Caco-2 (cell line): ENCODE results near the gene FGFR3. TPM values are rescaled to one million over a fixed set of nuclear protein-coding genes. Genes with fewer than 3 reads are reported as not detected.

Experiments
- BruUV-seq: library from RNA; stranded (reverse); fragments of 400-500 nt; replicated peaks from 2 replicates; lab custom pipeline; 2021; lab: Mats Ljungman, UMichigan
- CTCF ChIA-PET: fragments of 300-600 bp; sonication (Branson Sonifier 250); formaldehyde crosslinking; loops from one replicate; lab custom pipeline; 2022; ENCODE audit warnings: antibody characterized with exemption; lab: Charles Lee
- POLR2A ChIA-PET: fragments of 300-600 bp; sonication (Branson Sonifier 250); formaldehyde crosslinking; loops from one replicate; lab custom pipeline; 2022; ENCODE audit warnings: antibody characterized with exemption; lab: Charles Lee
- DNase-seq, 2 experiments: peaks; one replicate each; pipeline versions ENCODE4 v3.0.0 to v3.0.0-alpha.2; 2020 to 2022
- H3K27me3 ChIP-seq: replicated peaks from 2 replicates; pipeline ENCODE4 v1.6.0; 2011; ENCODE audit warnings: low read length; ENCODE audit not compliant: control insufficient read depth, insufficient read depth
- H3K36me3 ChIP-seq: 2 replicates; pipeline ENCODE4 v1.5.1; 2011; ENCODE audit warnings: low read length; ENCODE audit not compliant: control insufficient read depth, insufficient read depth
- H3K4me1 ChIP-seq: fragments of 250-450 bp; sonication (Bioruptor Pico); 2 replicates; pipeline ENCODE4 v1.5.1; 2020; ENCODE audit warnings: mild to moderate bottlenecking
- H3K4me3 ChIP-seq: 2 replicates; pipeline ENCODE4 v1.5.1; 2011; ENCODE audit warnings: low read depth, mild to moderate bottlenecking, control low read depth, low read length
- H3K9me3 ChIP-seq: fragments of 250-450 bp; sonication (Bioruptor Pico); 2 replicates; pipeline ENCODE4 v1.5.1; 2020; ENCODE audit warnings: mild to moderate bottlenecking, moderate library complexity
- H3K27ac Mint-ChIP-seq: one replicate; pipeline ENCODE4 v1.8.0; 2022; ENCODE audit warnings: mixed read lengths; ENCODE audit not compliant: unreplicated experiment
- H3K27me3 Mint-ChIP-seq: one replicate; pipeline ENCODE4 v1.8.0; 2022; ENCODE audit warnings: mixed read lengths; ENCODE audit not compliant: insufficient read depth, unreplicated experiment
- H3K36me3 Mint-ChIP-seq: one replicate; pipeline ENCODE4 v1.8.0; 2022; ENCODE audit warnings: mild to moderate bottlenecking, mixed read lengths; ENCODE audit not compliant: insufficient read depth, unreplicated experiment
- H3K4me1 Mint-ChIP-seq: one replicate; pipeline ENCODE4 v1.8.0; 2022; ENCODE audit warnings: low read depth, mixed read lengths; ENCODE audit not compliant: unreplicated experiment
- H3K4me3 Mint-ChIP-seq: one replicate; pipeline ENCODE4 v1.8.0; 2022; ENCODE audit warnings: mild to moderate bottlenecking, moderate library complexity, mixed read lengths; ENCODE audit not compliant: unreplicated experiment
- H3K9me3 Mint-ChIP-seq: one replicate; pipeline ENCODE4 v1.8.0; 2022; ENCODE audit warnings: mixed read lengths; ENCODE audit not compliant: unreplicated experiment
- CTCF ChIP-seq, 2 experiments: fragments of 200-600 bp in 1 of 2; IDR thresholded peaks; 1 replicate in 1 of 2; 2 replicates in 1 of 2; pipeline versions ENCODE4 v1.5.1 to v1.8.0; 2011 to 2022; ENCODE audit warnings: antibody characterized with exemption in 1 of 2, control low read depth in 1 of 2, inconsistent platforms in 1 of 2, low read depth in 1 of 2, low read length in 1 of 2, mild to moderate bottlenecking in 1 of 2, moderate library complexity in 1 of 2; ENCODE audit not compliant: insufficient read depth in 1 of 2, severe bottlenecking in 1 of 2, unreplicated experiment in 1 of 2
- intact Hi-C: fragments of 100-400 bp; cut with micrococcal nuclease; formaldehyde crosslinking; loops from one replicate; pipeline ENCODE4 v1.10.0; 2022; ENCODE audit not compliant: unreplicated experiment
- total RNA-seq: library from RNA; stranded (reverse); gene quantifications from 2 replicates; pipeline ENCODE4 v1.2.3, GENCODE V29; 2022

FGFR3 gene
- total RNA-seq, 1 experiment from 2014 or later = 132 TPM

GRCh38 chr4:1815997-1816860, 23.1 kb downstream of the FGFR3 start:
- no peak for DNase-seq
- POLR2A ChIA-PET = no interaction called here
- Mint-ChIP-seq H3K27ac (no peak overlapping the region), H3K4me3 (no peak overlapping the region), H3K36me3 (peaks cover 55% of the 10 kb centered on the region), H3K4me1 (no peaks in the 10 kb centered on the region), H3K9me3 (no peaks in the 10 kb centered on the region), H3K27me3 (no peaks in the 10 kb centered on the region)
- Histone ChIP-seq H3K9me3 (no peaks in the 10 kb centered on the region), H3K4me1 (no peaks in the 10 kb centered on the region), H3K4me3 (no peak overlapping the region), H3K27me3 (no peaks in the 10 kb centered on the region), H3K36me3 (peaks cover 1% of the 10 kb centered on the region)
- BruUV-seq = no TSS peak
- TF ChIP-seq CTCF (IDR thresholded peaks at IDR 0.05; ENCODE audit: insufficient read depth in 1 of 2, low read depth in 1 of 2, low read length in 1 of 2, severe bottlenecking in 1 of 2, unreplicated experiment in 1 of 2) = no peak
- CTCF ChIA-PET = interaction anchor here (0.6 kb wide), 1 partner anchor 91 kb away, joined by 3 read pairs; no protein-coding TSS in a partner anchor
- intact Hi-C loops = no loop called here

- H3K9me3 ChIP-seq = no peaks in the 10 kb centered on the region
- Mint-ChIP-seq H3K36me3 (peaks cover 64% of the 10 kb centered on the region), H3K27ac (no peak overlapping the region), H3K9me3 (no peaks in the 10 kb centered on the region), H3K4me3 (no peak overlapping the region), H3K4me1 (no peaks in the 10 kb centered on the region), H3K27me3 (no peaks in the 10 kb centered on the region)
- no peak overlapping the region for H3K4me3 ChIP-seq
- no peak for DNase-seq
- POLR2A ChIA-PET = no interaction called here
- no TSS peak for BruUV-seq
- peaks cover 3% of the 10 kb centered on the region for H3K36me3 ChIP-seq
- no peak for TF ChIP-seq CTCF (IDR thresholded peaks at IDR 0.05; ENCODE audit: insufficient read depth in 1 of 2, low read depth in 1 of 2, low read length in 1 of 2, severe bottlenecking in 1 of 2, unreplicated experiment in 1 of 2)
- H3K4me1 ChIP-seq = no peaks in the 10 kb centered on the region
- CTCF ChIA-PET = no interaction called here
- H3K27me3 ChIP-seq = no peaks in the 10 kb centered on the region
- intact Hi-C loops = no loop called here
Measured at GRCh38 chr4:1819284-1819683, 26.2 kb downstream of the FGFR3 start.

- no peaks in the 10 kb centered on the region for H3K27me3 ChIP-seq
- TF ChIP-seq CTCF (IDR thresholded peaks at IDR 0.05; ENCODE audit: insufficient read depth in 1 of 2, low read depth in 1 of 2, low read length in 1 of 2, severe bottlenecking in 1 of 2, unreplicated experiment in 1 of 2) = no peak
- H3K4me3 ChIP-seq = no peak overlapping the region
- Mint-ChIP-seq H3K27me3 (no peaks in the 10 kb centered on the region), H3K27ac (no peak overlapping the region), H3K36me3 (peaks cover 65% of the 10 kb centered on the region), H3K9me3 (no peaks in the 10 kb centered on the region), H3K4me3 (no peak overlapping the region), H3K4me1 (no peaks in the 10 kb centered on the region)
- no peaks in the 10 kb centered on the region for H3K4me1 ChIP-seq
- H3K36me3 ChIP-seq = peaks cover 3% of the 10 kb centered on the region
- no peak for DNase-seq
- POLR2A ChIA-PET = no interaction called here
- CTCF ChIA-PET = no interaction called here
- no peaks in the 10 kb centered on the region for H3K9me3 ChIP-seq
- BruUV-seq = no TSS peak
- intact Hi-C loops = no loop called here
Measured at GRCh38 chr4:1819816-1820215, 26.7 kb downstream of the FGFR3 start.
